Endothelial cell of hepatic sinusoid (primary cell): ENCODE results near the gene POLR2L.

Source experiments
- in situ Hi-C: cut with HindIII; loops from 2 replicates; pipeline ENCODE4 v1.10.0; 2017; ENCODE audit warnings: low sequenced_read_pairs

The POLR2L gene

DNA sequence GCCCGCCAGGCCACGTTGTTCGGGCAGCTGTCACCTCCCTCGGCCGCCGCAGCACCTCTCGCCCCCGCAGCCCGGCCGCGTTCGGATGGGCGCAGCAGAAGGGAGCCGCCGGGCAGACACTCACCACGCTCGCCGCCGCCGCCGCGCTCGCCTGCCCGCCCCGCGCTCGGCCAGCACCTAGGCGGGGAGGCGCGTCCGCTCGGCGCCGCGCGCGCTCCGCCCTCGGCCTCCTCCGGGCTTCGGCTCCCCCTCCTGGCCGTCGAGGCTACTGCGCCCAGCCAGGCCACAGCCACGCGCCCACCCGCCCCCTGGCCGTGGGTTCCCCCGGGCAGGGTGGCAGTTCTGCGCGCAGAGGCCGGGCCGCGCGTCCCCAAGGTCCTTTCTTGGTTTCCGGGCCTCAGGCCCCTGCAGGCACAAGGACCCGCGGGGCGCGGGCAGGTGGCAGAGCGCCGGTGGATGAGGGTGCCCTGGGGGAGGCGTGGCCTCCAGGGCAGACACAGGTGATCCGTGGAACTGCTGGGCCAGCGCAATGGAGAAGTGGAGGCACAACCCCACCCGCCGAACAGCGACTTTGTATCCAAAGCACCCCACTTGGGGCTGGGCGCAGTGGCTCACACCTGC lies 44.1 kb downstream of the POLR2L start, which contains the start of gene SLC25A22:
TSS of gene SLC25A22 (minus strand) at position 189 of the 621 bp plus-strand sequence. CDS start 3,275 bp downstream, outside the sequence.
- in situ Hi-C loops, result no loop called here

DNA sequence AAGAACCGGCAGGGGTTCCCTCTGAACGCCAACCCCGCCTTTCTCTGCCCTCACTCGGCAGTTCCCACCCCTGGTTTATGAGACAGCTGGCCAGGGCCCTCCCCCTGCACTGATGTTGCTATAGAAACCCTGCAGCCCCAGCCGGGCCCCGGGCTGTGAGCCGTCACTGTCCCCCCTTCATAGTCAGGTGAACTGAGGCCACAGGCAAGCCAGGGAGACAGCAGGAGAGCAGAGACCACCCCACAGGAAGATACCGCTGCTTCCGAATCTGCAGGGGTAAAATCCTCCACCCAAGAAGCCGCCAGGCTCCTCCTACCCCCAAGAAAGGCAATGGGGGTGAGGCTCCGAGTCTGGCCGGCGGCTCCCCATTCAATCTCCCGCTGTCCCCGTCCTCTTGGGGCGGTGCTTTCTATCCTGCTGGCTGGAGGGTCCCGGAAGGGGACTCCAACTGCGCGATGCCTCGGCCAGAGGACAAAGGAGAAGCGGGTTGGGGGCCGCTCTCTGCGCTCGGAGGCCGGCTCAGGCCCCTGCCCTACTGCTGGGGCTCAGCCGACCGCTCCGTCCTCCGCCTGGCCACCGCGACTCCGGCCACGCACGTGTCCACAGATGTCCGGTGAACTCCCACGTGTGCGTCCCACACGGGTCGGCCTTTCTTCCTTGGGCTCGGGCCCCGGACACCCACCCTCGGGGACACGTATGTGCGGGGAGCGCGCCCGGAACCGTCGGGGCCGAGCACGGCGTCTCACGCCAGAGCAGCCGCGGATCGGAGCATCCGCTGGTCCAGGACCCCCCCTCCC lies 44.8 kb downstream of the POLR2L start:
- in situ Hi-C loops, result no loop called here

- in situ Hi-C loops, result no loop called here
These were observed 45.6 kb downstream of the POLR2L start for GRCh38 chr11:796565-797295.

- in situ Hi-C loops, result no loop called here
These were observed 46.4 kb downstream of the POLR2L start for GRCh38 chr11:795634-796564.

DNA sequence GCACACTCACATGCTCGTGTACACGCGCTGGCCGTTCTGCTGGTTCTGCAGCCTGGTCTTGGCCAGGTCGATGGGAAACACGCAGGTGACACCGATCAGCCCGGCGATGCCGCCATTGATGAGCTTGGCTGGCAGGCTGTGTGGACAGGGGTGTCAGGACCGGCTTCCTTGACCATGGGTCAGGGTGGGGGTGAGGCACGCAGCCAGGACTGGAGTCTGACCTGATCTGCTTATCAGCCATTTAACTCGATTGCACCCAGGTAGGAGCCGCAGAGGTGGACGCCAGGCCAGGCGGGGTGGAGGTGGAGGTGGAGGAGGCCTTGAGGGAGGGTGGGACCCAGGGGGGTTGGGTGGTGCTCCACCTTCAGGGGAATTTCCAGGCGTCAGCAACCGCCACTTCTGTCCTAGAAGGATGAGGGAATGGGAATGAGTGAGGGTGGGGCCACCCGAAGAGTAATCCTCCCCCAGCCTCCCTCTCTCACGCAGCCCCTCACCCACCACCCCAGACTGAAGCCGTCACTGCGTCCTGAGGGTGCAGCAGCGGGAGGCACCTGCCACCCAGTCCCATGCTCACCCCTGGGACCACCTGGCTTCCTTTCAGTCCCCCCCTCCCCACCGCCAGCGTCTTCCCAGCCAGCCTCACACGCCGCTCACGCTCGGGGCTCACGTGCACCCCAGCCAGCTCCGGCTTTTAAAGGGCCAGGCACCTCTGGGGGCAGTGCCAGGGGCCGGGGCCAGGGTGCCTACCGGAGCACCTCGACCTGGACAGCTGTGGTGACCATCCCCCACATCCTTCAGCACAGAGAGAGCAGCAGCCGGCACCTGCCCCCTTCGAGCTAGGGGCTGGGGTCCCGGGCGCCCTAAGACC lies 47.3 kb downstream of the POLR2L start:
- in situ Hi-C loops, result no loop called here

DNA sequence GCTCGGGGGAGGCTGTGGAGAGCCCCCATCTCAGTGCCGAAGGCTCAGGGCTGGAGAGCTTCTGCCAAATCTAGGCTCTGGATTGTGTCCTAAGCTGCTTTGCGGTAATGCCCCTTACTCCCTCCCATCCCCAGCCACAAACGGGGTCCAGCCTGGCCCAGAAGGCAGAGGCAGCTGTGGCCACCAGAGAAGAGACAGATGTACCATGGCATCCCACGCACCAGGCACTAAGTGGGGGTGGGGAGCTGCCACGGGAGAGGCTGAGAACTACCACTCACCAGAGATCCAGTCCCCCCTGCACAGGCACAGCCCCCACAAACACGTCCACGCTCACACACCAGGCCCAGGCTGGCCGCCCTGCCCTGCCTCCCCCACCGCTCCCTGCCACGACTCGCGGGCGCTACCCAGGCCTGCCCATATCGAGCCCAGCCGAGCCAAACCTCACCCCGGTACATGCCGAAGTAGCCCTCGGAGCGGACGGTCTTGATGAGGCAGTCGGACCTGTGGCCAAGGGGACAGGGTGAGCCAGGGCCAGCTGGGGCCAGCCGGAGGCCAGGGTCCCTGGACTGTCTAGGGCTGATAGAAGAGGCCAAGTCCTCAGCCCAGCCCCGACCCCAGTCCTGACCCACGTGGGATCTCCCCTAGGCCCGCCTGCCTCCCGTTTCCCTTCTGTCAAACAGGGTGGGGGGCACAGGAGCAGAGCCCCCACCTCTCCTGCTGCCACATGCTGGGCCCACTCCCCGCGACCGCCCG lies 48.1 kb downstream of the POLR2L start:
- in situ Hi-C loops, result no loop called here

GRCh38 chr11:793556-793955 lies 48.8 kb downstream of the POLR2L start:
- in situ Hi-C loops, result no loop called here

GRCh38 chr11:792873-793272 lies 49.5 kb downstream of the POLR2L start:
- in situ Hi-C loops, result no loop called here

GRCh38 chr11:792535-792821 lies 49.9 kb downstream of the POLR2L start:
- in situ Hi-C loops, result no loop called here

DNA sequence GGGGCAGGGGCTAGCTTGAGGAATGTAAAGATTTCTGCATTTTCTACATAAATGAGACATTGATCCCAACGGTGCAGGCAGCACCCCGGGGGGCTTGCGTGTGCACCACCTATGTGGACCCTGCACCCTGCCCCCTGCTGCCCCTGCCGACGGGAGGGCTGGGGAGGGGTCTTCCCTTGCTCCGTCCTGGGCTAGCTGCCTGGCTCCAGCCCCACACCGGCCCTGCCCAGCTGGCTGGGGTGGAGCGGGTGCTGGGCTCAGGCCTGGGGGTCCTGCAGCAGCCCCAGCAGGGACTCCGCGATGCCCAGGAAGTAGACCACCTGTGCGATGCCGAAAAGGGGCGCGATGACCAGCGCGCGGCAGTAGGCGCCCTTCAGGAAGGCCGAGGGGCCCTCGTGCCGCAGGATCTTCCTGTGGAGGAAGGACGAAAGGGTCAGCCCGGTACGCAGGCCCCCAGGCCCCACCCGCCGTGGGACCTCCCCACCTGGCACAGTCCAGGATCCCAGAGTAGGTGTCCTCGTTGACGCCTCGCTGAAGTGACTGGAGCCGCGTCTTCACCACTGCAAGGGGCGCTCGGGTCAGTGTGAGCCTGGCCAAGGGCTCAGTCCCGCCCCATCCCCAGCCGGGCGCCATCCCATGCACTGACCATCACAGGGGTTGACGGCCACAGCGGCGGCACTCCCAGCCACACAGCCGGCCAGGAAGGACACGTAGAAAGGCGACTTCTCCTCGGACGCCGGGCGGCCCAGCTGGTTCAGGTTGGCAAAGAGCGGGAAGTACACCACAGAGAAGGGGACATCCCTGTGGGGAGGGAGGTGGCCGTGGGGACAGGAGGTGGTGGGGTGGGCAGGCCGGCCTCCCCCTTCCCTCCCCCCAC lies 50.4 kb downstream of the POLR2L start:
- in situ Hi-C loops, result no loop called here

GRCh38 chr11:790721-791564 lies 51.4 kb downstream of the POLR2L start:
- in situ Hi-C loops, result no loop called here

GRCh38 chr11:789943-790342 lies 52.4 kb downstream of the POLR2L start, which contains the start of gene CEND1:
CEND1 (minus strand) TSS chr11:790090; CDS start chr11:788576, 1,514 bp downstream.
- in situ Hi-C loops, result no loop called here
